ES-I3 (cell line): Measurements from ENCODE around the gene CTBP1.

Experiments used
- H3K36me3 ChIP-seq: 2 replicates; pipeline ENCODE4 v1.6.1; 2013; ENCODE audit warnings: mild to moderate bottlenecking, low read length, control low read depth, moderate library complexity; ENCODE audit not compliant: insufficient read depth
- H3K4me1 ChIP-seq: 2 replicates; pipeline ENCODE4 v1.6.1; 2013; ENCODE audit warnings: mild to moderate bottlenecking, control low read depth, low read length; ENCODE audit not compliant: insufficient read depth
- H3K9ac ChIP-seq: 2 replicates; pipeline ENCODE4 v1.6.1; 2013; ENCODE audit warnings: low read depth, mild to moderate bottlenecking, low read length, moderate library complexity
- H3K9me3 ChIP-seq: 2 replicates; pipeline ENCODE4 v1.6.1; 2013; ENCODE audit warnings: mild to moderate bottlenecking, low read length, moderate library complexity; ENCODE audit not compliant: control insufficient read depth, insufficient read depth

Gene CTBP1

DNA sequence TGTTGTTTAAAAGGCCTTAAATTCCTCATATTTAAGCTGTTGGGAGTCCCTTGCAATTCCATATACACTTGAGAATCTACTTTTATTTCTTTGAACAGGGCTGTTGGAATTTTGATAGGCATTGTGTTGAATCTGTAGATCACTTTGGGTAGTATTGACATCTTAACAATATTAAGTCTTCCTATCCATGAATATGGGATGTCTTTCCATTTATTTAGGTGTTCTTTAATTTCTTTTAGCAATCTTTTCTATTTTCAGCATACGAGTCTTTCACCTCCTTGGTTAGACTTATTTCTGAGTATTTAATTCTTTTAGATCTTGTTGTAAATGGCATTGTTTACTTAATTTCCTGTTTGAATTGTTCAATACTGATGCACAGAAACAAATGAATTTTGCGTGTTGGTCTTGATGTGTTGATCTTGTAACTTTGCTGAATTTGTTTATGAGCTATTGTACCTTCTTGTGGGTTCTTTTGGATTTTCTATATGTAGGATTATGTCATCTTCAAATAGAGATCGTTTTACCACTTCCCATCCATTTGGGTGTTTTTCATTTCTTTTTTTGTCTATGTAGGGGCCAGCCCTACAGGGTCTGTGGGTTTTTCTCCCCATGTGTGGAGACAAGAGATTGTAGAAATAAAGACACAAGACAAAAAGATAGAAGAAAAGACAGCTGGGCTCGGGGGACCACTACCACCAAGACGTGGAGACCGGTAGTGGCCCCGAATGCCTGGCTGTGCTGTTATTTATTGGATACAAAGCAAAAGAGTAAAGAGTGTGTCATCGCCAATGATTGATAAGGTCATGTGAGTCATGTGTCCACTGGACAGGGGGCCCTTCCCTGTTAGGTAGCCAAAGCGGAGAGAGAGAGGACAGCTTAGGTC is 18.2 kb upstream of the CTBP1 start:
- Histone ChIP-seq H3K9ac (no peak overlapping the region), H3K9me3 (no peaks in the 10 kb centered on the region), H3K4me1 (no peaks in the 10 kb centered on the region), H3K36me3 (no peaks in the 10 kb centered on the region)

- no peak overlapping the region for H3K9ac ChIP-seq
- H3K36me3 ChIP-seq = no peaks in the 10 kb centered on the region
- H3K4me1 ChIP-seq = no peaks in the 10 kb centered on the region
- no peaks in the 10 kb centered on the region for H3K9me3 ChIP-seq
Observed at GRCh38 chr4:1265351-1265750, 16.4 kb upstream of the CTBP1 start.

- no peak overlapping the region for H3K9ac ChIP-seq
- no peaks in the 10 kb centered on the region for H3K36me3 ChIP-seq
- H3K4me1 ChIP-seq = no peaks in the 10 kb centered on the region
- no peaks in the 10 kb centered on the region for H3K9me3 ChIP-seq
Observed at GRCh38 chr4:1264942-1265341, 16.0 kb upstream of the CTBP1 start.

DNA sequence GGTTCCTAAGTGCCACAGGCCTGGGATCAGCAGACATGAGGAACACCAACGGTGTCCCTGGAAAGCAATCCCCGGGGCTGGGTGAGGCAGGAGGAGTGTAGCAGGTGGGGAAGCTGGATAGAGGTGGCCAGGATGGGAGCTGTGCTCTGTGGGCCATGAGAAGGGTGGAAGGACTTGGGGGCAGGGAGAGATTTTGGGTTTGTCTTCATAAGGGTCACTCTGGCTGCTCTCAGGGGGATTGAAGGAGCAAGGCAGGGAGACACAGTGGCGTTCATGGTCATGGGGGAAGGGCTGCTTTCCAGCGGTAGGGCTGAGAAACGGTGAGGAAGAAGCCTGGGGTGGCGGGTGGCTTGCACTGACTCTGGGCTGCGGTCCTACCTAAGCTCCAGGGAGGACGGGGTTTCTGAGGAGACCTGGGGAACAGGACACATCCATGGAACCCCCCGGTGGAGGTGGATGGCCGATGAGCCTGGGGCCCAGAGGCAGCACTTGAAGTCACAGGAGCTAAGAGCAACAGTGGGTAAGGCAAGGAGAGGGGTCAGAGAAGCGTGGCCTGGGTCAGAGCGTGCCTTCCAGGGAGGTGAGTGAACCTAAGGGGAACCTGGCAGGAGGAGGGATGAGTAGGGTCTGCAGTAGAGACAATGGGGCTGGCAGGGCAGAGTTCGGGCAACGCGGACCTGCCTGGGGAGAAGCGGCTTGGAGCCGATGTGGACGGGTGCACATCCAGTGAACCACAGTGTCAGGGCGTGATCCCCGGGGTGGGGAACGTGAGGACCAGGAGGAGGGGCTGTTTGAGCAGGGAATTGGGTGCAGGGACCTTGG is 12.4 kb upstream of the CTBP1 start:
- H3K4me1 ChIP-seq = no peaks in the 10 kb centered on the region
- no peaks in the 10 kb centered on the region for H3K9me3 ChIP-seq
- no peaks in the 10 kb centered on the region for H3K36me3 ChIP-seq
- no peak overlapping the region for H3K9ac ChIP-seq

- Histone ChIP-seq H3K4me1 (no peaks in the 10 kb centered on the region), H3K9me3 (peaks cover 5% of the 10 kb centered on the region; the same call in 1 of the 2 replicates), H3K36me3 (no peaks in the 10 kb centered on the region), H3K9ac (no peak overlapping the region)
Observed at GRCh38 chr4:1260418-1261106, 11.6 kb upstream of the CTBP1 start.

- Histone ChIP-seq H3K9ac (no peak overlapping the region), H3K36me3 (no peaks in the 10 kb centered on the region), H3K4me1 (no peaks in the 10 kb centered on the region)
Observed at GRCh38 chr4:1259966-1260365, 11.0 kb upstream of the CTBP1 start.

DNA sequence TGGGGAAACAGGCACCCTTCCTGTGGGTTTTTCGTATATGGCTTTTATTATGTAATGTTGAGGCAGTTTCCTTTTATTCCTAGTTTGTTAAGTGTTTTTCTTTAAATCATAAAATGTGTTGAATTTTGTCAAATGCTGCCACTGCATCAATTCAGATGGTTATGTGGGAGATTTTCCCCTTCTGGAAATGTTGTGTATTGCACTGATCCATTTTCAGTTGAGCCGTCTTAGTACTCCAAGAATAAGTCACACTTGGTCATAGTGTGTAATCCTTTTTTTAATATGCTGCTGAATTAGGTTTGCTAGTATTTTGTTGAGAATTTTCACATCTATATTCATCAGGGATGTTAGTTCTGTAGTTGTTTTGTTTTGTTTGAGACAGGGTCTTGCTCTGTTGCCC is 9.5 kb upstream of the CTBP1 start:
- no peak overlapping the region for H3K9ac ChIP-seq
- H3K9me3 ChIP-seq = peaks cover 10% of the 10 kb centered on the region; the same call in 1 of the 2 replicates
- peaks cover 3% of the 10 kb centered on the region; the same call in 1 of the 2 replicates for H3K36me3 ChIP-seq
- no peaks in the 10 kb centered on the region for H3K4me1 ChIP-seq

More at GRCh38 chr4:1259966-1260365, 11.0 kb upstream of the CTBP1 start:
- H3K9me3 ChIP-seq = peaks cover 9% of the 10 kb centered on the region; the same call in 1 of the 2 replicates

DNA sequence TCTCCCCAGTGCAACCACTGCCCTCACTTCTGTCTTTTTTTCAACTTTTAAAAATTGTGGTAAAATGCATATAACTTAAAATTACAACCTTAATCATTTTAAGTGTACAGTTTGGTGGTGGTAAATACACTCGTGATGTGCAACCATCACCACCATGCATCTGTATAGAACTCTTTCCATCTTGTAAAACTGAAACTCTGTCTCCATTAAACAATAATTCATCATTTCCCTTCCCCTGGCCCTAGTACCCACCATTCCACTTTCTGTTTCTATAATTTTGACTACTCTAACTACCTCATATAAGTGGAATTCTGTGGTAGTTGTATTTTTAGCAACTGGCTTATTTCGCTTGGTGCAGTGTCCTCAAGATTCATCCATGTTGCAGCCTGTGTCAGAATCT is 6.8 kb upstream of the CTBP1 start:
- Histone ChIP-seq H3K9me3 (peaks cover 22% of the 10 kb centered on the region), H3K36me3 (peaks cover 14% of the 10 kb centered on the region), H3K4me1 (no peaks in the 10 kb centered on the region), H3K9ac (no peak overlapping the region)

DNA sequence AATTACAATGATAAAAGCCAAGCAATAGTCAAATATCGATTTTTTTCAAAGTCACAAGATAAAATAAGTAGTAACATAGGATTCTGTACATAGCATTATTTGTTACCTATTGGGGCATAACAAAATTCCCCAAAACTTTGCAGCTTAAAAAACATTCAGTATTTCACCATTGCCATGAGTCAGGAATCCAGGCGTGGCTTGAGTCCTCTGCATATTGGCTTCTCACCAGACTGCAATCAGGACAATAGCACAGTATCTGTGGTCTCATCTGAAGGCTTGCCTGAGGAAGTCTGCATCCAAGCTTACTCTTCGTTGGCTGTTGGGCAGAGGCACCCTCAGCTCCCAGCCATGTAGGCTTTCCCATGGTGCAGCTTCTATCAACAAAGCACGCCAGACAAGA is 6.2 kb upstream of the CTBP1 start:
- H3K36me3 ChIP-seq = peaks cover 15% of the 10 kb centered on the region
- peaks cover 22% of the 10 kb centered on the region for H3K9me3 ChIP-seq
- H3K9ac ChIP-seq = no peak overlapping the region
- H3K4me1 ChIP-seq = no peaks in the 10 kb centered on the region

DNA sequence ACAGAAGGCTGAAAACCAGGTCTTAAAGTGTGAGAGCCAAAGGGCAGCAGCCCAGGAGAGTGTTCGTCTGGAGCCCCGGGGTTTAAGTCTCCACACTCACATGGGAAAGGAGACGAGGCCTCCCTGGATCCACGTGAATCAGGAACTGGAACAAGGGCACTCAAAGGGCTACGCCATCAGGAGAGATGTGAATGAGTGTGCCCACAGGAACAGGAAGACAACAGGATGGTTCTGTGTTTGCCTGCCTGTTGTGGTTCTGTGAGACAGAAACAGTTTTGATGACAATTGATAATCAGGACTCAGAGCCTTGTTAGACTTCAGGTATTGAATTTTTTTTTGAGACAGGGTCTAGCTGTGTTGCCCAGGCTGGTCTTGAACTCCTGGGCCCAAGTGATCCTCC is 4.9 kb upstream of the CTBP1 start:
- Histone ChIP-seq H3K9me3 (peaks cover 22% of the 10 kb centered on the region), H3K36me3 (peaks cover 15% of the 10 kb centered on the region), H3K9ac (no peak overlapping the region), H3K4me1 (no peaks in the 10 kb centered on the region)

DNA sequence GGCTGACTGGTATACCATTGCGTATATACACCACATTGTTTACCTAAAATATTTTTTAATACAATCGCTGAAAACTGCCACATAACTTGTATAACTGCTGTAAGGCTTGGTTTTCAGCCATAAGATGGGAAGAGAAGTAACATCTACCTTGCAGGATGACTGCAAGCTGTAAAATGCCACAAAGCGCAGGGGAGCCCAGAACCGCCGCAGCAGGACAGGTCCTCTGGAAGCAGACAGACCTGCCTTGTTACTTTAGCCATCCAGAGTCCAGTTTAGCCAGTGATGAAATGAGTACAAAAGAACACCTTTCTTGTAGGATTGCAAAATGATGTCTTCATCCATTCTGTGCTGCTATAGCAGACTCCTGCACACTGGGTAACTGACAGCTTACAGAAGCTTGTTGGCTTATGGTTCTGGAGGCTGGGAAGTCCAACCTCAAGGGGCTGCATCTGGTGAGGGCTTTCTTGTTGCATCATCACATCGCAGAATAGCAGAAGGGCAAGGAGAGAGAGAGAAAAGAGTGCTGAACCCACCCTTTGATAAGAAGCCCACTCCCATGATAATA is 4.1 kb upstream of the CTBP1 start:
- Histone ChIP-seq H3K36me3 (peaks cover 15% of the 10 kb centered on the region), H3K9me3 (peaks cover 22% of the 10 kb centered on the region), H3K9ac (no peak overlapping the region), H3K4me1 (no peaks in the 10 kb centered on the region)

DNA sequence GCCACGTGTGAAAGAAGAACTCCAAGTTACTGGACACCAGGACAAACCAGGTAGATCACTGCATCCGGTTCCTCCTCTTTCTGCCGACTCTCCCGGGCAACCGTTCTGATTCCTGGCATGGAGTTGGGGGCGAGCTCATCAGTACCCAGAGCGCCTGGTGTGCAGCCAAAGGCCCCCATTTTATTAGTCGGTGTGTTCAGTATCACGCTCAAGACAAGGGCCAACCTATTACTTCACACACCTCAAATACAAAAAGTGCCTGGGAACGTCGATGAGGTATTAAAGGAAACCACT is 2.8 kb upstream of the CTBP1 start:
- Histone ChIP-seq H3K9ac (no peak overlapping the region), H3K4me1 (peaks cover 4% of the 10 kb centered on the region; the same call in 1 of the 2 replicates), H3K9me3 (peaks cover 22% of the 10 kb centered on the region)

DNA sequence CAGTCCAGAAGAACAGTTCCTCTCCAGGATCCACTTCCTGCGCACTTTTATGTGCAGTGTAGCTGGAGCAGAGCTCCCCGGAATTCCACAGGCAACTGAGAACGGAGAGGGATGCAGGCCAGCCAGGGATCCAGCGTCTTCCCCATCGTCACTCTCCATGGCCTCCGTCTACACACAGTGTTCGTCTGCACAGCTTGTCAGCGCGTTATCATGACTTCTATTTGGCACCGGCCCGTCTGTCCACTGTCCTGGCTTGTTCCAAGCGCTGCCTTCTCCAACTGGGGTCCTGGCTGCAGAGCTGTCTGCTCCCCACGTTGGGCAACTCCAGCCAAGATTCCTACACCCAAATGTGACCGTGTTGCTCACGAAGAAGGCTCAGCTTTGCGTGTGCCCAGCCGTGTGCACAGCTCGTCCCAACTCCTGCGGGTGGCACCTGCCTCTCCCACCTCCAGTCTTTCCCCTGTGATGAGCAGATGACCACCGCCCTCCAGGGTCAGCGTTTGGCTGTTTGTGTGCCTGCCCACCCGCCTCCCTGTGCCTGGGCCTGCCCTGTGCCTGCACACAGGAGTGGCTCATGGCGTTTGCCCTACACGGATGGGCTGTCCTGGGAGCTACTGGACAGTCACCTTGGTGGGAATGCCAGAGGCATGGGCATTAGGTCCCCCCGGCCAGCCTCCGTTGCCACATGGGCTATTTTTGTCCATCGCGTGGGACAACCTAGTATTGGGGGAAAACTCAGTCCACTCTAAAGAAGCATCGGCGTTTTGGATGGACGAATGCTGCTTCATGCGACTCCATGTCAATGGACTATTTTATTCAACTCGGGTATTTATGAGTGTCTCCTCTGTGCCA is 2.2 kb upstream of the CTBP1 start:
- Histone ChIP-seq H3K9ac (no peak overlapping the region), H3K9me3 (peaks cover 22% of the 10 kb centered on the region), H3K36me3 (peaks cover 15% of the 10 kb centered on the region), H3K4me1 (peaks cover 4% of the 10 kb centered on the region; the same call in 1 of the 2 replicates)

More for the DNA sequence above, 2.8 kb upstream of the CTBP1 start:
- peaks cover 15% of the 10 kb centered on the region for H3K36me3 ChIP-seq
